Keratinocyte (primary cell): Measurements from ENCODE around the gene NLRP1. TPM values are rescaled to one million over a fixed set of nuclear protein-coding genes. Genes with fewer than 3 reads are reported as not detected.

ENCODE experiments used
- DNase-seq: peaks from one replicate; pipeline ENCODE4 v3.0.0-alpha.2; 2011; ENCODE audit warnings: low read depth, missing footprints, low spot score
- FAIRE-seq: peaks from 2 replicates; lab custom pipeline; 2011; peaks lifted over from hg19 to GRCh38; lab: Jason Lieb, UNC
- H2AFZ ChIP-seq: 2 replicates; pipeline ENCODE4 v1.6.0; 2012; ENCODE audit warnings: low read length, control low read depth, inconsistent platforms; ENCODE audit not compliant: control insufficient read depth
- H3K27ac ChIP-seq: 2 replicates; pipeline ENCODE4 v1.5.1; 2011; ENCODE audit warnings: low read length; ENCODE audit not compliant: control insufficient read depth, insufficient read depth
- H3K27me3 ChIP-seq: 3 replicates; pipeline ENCODE4 v1.6.0; 2011; ENCODE audit warnings: low read length; ENCODE audit not compliant: control insufficient read depth, insufficient read depth; ENCODE audit errors: extremely low read depth
- H3K36me3 ChIP-seq, 2 experiments: 2 replicates in 1 of 2; 3 replicates in 1 of 2; pipeline ENCODE4 v1.5.1; 2011; ENCODE audit warnings: low read length in 2 of 2, mild to moderate bottlenecking in 1 of 2; ENCODE audit not compliant: control insufficient read depth in 2 of 2, insufficient read depth in 2 of 2; ENCODE audit errors: extremely low read depth in 1 of 2
- H3K4me1 ChIP-seq: 3 replicates; pipeline ENCODE4 v1.5.1; 2011; ENCODE audit warnings: low read length; ENCODE audit not compliant: control insufficient read depth, insufficient read depth; ENCODE audit errors: extremely low read depth
- H3K4me2 ChIP-seq: 3 replicates; pipeline ENCODE4 v1.6.0; 2011; ENCODE audit warnings: low read depth, low read length; ENCODE audit not compliant: control insufficient read depth, insufficient read depth; ENCODE audit errors: extremely low read depth
- H3K4me3 ChIP-seq, 3 experiments: fragments of 200-600 bp in 1 of 3; sonication (generic) in 1 of 3; 2 replicates in 2 of 3; 3 replicates in 1 of 3; pipeline ENCODE4 v1.5.1; 2011 to 2016; ENCODE audit warnings: low read length in 3 of 3, mild to moderate bottlenecking in 3 of 3, control low read depth in 2 of 3, inconsistent platforms in 1 of 3, low read depth in 1 of 3, mixed read lengths in 1 of 3, mixed run types in 1 of 3, moderate library complexity in 1 of 3; ENCODE audit not compliant: control insufficient read depth in 2 of 3, insufficient read depth in 2 of 3; ENCODE audit errors: extremely low read depth in 1 of 3
- H3K79me2 ChIP-seq: 2 replicates; pipeline ENCODE4 v1.6.0; 2012; ENCODE audit warnings: low read length; ENCODE audit not compliant: control insufficient read depth, insufficient read depth
- H3K9ac ChIP-seq: 3 replicates; pipeline ENCODE4 v1.6.0; 2011; ENCODE audit warnings: low read length; ENCODE audit not compliant: control insufficient read depth, insufficient read depth; ENCODE audit errors: extremely low read depth
- H3K9me1 ChIP-seq: 3 replicates; pipeline ENCODE4 v1.6.0; 2011; ENCODE audit warnings: low read length; ENCODE audit not compliant: control insufficient read depth, insufficient read depth; ENCODE audit errors: extremely low read depth
- H3K9me3 ChIP-seq: 2 replicates; pipeline ENCODE4 v1.5.1; 2012; ENCODE audit warnings: low read depth, low read length; ENCODE audit not compliant: control insufficient read depth
- H4K20me1 ChIP-seq: 3 replicates; pipeline ENCODE4 v1.6.0; 2011; ENCODE audit warnings: low read length; ENCODE audit not compliant: control insufficient read depth, insufficient read depth; ENCODE audit errors: extremely low read depth
- EZH2 ChIP-seq: IDR thresholded peaks from one replicate; pipeline ENCODE4 v1.6.1; 2012; ENCODE audit warnings: inconsistent platforms, mild to moderate bottlenecking, low read length, moderate library complexity
- dilution Hi-C: fragments of 300-500 bp; cut with MboI; formaldehyde crosslinking; loops from one replicate; pipeline ENCODE4 v1.7.0; 2020; ENCODE audit warnings: low sequenced_read_pairs; ENCODE audit not compliant: extremely low pct_ligation_motif_present
- polyA plus RNA-seq, 5 experiments: library from polyadenylated mRNA; depleted of rRNA in 3 of 5; stranded (reverse) in 3 of 5; stranded (forward) in 1 of 5; unstranded in 1 of 5; fragments of >200 nt; gene quantifications; 1 replicate in 1 of 5; 2 replicates in 3 of 5; 3 replicates in 1 of 5; pipeline versions ENCODE4 v1.2.1 to v1.2.3, GENCODE V29; 2011 to 2012; ENCODE audit warnings: missing spikeins in 2 of 5, low read depth in 1 of 5, low replicate concordance in 1 of 5
- TF ChIP-seq, protein P1 (sequence below), 3 experiments: IDR thresholded peaks in 1 of 3; conservative IDR thresholded peaks in 1 of 3; optimal IDR thresholded peaks in 1 of 3; 2 replicates in 2 of 3; 3 replicates in 1 of 3; pipeline versions ENCODE3 to v1.5.1; 2011; ENCODE audit warnings: low read length in 3 of 3, mild to moderate bottlenecking in 3 of 3, moderate library complexity in 2 of 3, control low read depth in 1 of 3, inconsistent platforms in 1 of 3; ENCODE audit not compliant: insufficient read depth in 2 of 3; ENCODE audit errors: extremely low read depth in 1 of 3

NLRP1 gene
- polyA plus RNA-seq, 1 donor (not counting 4 experiments of a cell fraction or from before 2014, with no cell fraction given): 20.1 TPM

- no peaks in the 10 kb centered on the region for H3K4me1 ChIP-seq
Observed at GRCh38 chr17:5615476-5615875, 31.2 kb upstream of the NLRP1 start.

GRCh38 chr17:5610956-5611355, 26.6 kb upstream of the NLRP1 start:
- no peak overlapping the region for H2AFZ ChIP-seq
- dilution Hi-C loops: loop anchor here (25.0 kb wide), 1 partner anchor 801 kb away; no protein-coding TSS in a partner anchor

More at GRCh38 chr17:5615476-5615875, 31.2 kb upstream of the NLRP1 start:
- Histone ChIP-seq H3K4me3 (no peak overlapping the region), H3K9ac (no peak overlapping the region), H2AFZ (no peak overlapping the region), H3K9me3 (no peaks in the 10 kb centered on the region), H4K20me1 (no peaks in the 10 kb centered on the region), H3K4me2 (no peak overlapping the region), H3K27ac (no peak overlapping the region), H3K9me1 (no peaks in the 10 kb centered on the region), H3K27me3 (no peaks in the 10 kb centered on the region), H3K36me3 (no peaks in the 10 kb centered on the region), H3K79me2 (no peaks in the 10 kb centered on the region)
- FAIRE-seq (no peak), DNase-seq (no peak)
- dilution Hi-C loops: loop anchor here (25.0 kb wide), 1 partner anchor 797 kb away; no protein-coding TSS in a partner anchor
- no peak for TF ChIP-seq EZH2
- TF ChIP-seq, protein P1, sequence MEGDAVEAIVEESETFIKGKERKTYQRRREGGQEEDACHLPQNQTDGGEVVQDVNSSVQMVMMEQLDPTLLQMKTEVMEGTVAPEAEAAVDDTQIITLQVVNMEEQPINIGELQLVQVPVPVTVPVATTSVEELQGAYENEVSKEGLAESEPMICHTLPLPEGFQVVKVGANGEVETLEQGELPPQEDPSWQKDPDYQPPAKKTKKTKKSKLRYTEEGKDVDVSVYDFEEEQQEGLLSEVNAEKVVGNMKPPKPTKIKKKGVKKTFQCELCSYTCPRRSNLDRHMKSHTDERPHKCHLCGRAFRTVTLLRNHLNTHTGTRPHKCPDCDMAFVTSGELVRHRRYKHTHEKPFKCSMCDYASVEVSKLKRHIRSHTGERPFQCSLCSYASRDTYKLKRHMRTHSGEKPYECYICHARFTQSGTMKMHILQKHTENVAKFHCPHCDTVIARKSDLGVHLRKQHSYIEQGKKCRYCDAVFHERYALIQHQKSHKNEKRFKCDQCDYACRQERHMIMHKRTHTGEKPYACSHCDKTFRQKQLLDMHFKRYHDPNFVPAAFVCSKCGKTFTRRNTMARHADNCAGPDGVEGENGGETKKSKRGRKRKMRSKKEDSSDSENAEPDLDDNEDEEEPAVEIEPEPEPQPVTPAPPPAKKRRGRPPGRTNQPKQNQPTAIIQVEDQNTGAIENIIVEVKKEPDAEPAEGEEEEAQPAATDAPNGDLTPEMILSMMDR (optimal IDR thresholded peaks at IDR 0.05 in 1 of 3, IDR thresholded peaks at IDR 0.05 in 1 of 3, conservative IDR thresholded peaks at IDR 0.05 in 1 of 3; ENCODE audit: extremely low read depth in 1 of 3, insufficient read depth in 2 of 3, low read length in 3 of 3): no peak

More at GRCh38 chr17:5610956-5611355, 26.6 kb upstream of the NLRP1 start:
- no peak overlapping the region for H3K4me2 ChIP-seq
- no peak for DNase-seq
- no peaks in the 10 kb centered on the region for H3K36me3 ChIP-seq
- no peak overlapping the region for H3K27ac ChIP-seq
- no peaks in the 10 kb centered on the region for H3K9me1 ChIP-seq
- H3K9ac ChIP-seq: no peak overlapping the region
- FAIRE-seq: no peak
- no peaks in the 10 kb centered on the region for H4K20me1 ChIP-seq
- no peak overlapping the region for H3K4me3 ChIP-seq
- TF ChIP-seq, protein P1 (optimal IDR thresholded peaks at IDR 0.05 in 1 of 3, IDR thresholded peaks at IDR 0.05 in 1 of 3, conservative IDR thresholded peaks at IDR 0.05 in 1 of 3; ENCODE audit: extremely low read depth in 1 of 3, insufficient read depth in 2 of 3, low read length in 3 of 3): no peak
- no peak for TF ChIP-seq EZH2
- no peaks in the 10 kb centered on the region for H3K9me3 ChIP-seq
- H3K79me2 ChIP-seq: no peaks in the 10 kb centered on the region
- no peaks in the 10 kb centered on the region for H3K4me1 ChIP-seq
- no peaks in the 10 kb centered on the region for H3K27me3 ChIP-seq
